ENCODE results near the gene DDOST.
"Not testable (repeated sequence)": the region's sequence is repeated elsewhere in the genome, so short reads cannot be mapped to it uniquely, and the experiment has no call there.

Gene DDOST

DNA sequence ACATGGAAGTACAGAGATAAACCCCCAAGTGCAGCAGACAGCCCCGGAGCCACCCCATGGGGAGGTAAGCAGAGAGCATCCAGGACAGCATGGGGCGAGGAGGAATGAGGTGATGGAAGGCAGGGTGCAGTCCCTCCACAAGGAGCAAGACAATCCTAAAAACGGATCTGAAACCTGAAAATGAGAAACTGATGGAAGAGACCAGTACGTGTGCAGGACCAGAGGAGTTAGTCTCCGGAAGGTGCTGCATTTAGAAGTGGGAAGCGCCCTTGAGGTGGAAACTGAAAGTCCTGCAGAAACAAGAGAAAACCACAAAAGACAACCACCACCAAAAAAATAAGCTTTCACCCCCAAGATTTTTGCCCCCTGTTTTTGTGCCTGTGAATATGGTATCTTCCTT, 17.4 kb upstream of the DDOST start:
- TF ChIP-seq, protein P1, sequence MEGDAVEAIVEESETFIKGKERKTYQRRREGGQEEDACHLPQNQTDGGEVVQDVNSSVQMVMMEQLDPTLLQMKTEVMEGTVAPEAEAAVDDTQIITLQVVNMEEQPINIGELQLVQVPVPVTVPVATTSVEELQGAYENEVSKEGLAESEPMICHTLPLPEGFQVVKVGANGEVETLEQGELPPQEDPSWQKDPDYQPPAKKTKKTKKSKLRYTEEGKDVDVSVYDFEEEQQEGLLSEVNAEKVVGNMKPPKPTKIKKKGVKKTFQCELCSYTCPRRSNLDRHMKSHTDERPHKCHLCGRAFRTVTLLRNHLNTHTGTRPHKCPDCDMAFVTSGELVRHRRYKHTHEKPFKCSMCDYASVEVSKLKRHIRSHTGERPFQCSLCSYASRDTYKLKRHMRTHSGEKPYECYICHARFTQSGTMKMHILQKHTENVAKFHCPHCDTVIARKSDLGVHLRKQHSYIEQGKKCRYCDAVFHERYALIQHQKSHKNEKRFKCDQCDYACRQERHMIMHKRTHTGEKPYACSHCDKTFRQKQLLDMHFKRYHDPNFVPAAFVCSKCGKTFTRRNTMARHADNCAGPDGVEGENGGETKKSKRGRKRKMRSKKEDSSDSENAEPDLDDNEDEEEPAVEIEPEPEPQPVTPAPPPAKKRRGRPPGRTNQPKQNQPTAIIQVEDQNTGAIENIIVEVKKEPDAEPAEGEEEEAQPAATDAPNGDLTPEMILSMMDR (IDR thresholded peaks at IDR 0.05; ENCODE audit: low read depth, low read length, poor library complexity, severe bottlenecking) = no peak
- no peak for TF ChIP-seq EZH2phosphoT487 (IDR thresholded peaks at IDR 0.05; ENCODE audit: borderline replicate concordance, low read length)
- Histone ChIP-seq H3K4me1 (ENCODE audit: control insufficient read depth, low read length) (peaks cover 21% of the 10 kb centered on the region), H3F3A (ENCODE audit: control insufficient read depth, insufficient read depth) (no peaks in the 10 kb centered on the region), H3K9me2 (replicated peaks; ENCODE audit: control insufficient read depth, low read length) (no peaks in the 10 kb centered on the region), H3K27ac (ENCODE audit: low read depth, low read length) (no peak overlapping the region), H4K20me1 (ENCODE audit: control insufficient read depth, insufficient read depth, low read depth, low read length) (no peaks in the 10 kb centered on the region), H3K27me3 (ENCODE audit: control insufficient read depth, low read length) (0 out of 2 replicates have a peak, but pooled peaks cover 3% of the 10 kb centered on the region), H3K79me2 (ENCODE audit: control insufficient read depth, low read length) (no peaks in the 10 kb centered on the region), H3K4me2 (ENCODE audit: low read length) (peak overlapping the region; percentile 43), H3K4me3 (ENCODE audit: low read length) (peak overlapping the region; percentile 46), H3K36me3 (ENCODE audit: control insufficient read depth, low read length) (no peaks in the 10 kb centered on the region), H3K9me3 (ENCODE audit: control insufficient read depth, insufficient read depth, low read length) (no peaks in the 10 kb centered on the region)

DNA sequence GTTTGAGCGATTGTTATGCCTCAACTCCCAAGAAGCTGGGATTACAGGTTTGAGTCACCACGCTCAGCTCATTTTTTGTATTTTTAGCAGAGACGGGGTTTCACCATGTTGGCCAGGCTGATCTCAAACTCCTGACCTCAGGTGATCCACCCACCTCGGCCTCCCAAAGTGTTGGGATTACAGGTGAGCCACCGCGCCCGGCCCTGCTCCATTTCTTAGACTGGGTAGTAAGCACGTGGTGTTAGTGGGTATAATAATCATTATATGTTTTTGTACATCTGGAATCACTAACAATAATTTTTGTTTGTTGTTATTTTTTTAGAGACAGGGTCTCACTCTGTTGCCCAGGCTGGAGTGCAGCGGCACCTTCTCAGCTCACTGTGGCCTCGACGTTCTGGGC, 12.5 kb upstream of the DDOST start:
- not testable (repeated sequence) for H3K4me3 ChIP-seq (ENCODE audit: low read length); H4K20me1 ChIP-seq (ENCODE audit: control insufficient read depth, insufficient read depth, low read depth, low read length); H3K4me1 ChIP-seq (ENCODE audit: control insufficient read depth, low read length); H3K4me2 ChIP-seq (ENCODE audit: low read length); H3K9me3 ChIP-seq (ENCODE audit: control insufficient read depth, insufficient read depth, low read length); H3K9me2 ChIP-seq (replicated peaks; ENCODE audit: control insufficient read depth, low read length); H3K79me2 ChIP-seq (ENCODE audit: control insufficient read depth, low read length); H3K36me3 ChIP-seq (ENCODE audit: control insufficient read depth, low read length); H3F3A ChIP-seq (ENCODE audit: control insufficient read depth, insufficient read depth); H3K27ac ChIP-seq (ENCODE audit: low read depth, low read length); H3K27me3 ChIP-seq (ENCODE audit: control insufficient read depth, low read length)

GRCh38 chr1:20672265-20672632, 11.1 kb upstream of the DDOST start:
- no peaks in the 10 kb centered on the region for H3K79me2 ChIP-seq (ENCODE audit: control insufficient read depth, low read length)
- no peaks in the 10 kb centered on the region for H3K4me1 ChIP-seq (ENCODE audit: control insufficient read depth, low read length)
- H3K4me2 ChIP-seq (ENCODE audit: low read length) = no peak overlapping the region
- no peak overlapping the region for H3K27ac ChIP-seq (ENCODE audit: low read depth, low read length)
- no peaks in the 10 kb centered on the region for H3F3A ChIP-seq (ENCODE audit: control insufficient read depth, insufficient read depth)
- TF ChIP-seq, protein P1 (IDR thresholded peaks at IDR 0.05; ENCODE audit: low read depth, low read length, poor library complexity, severe bottlenecking) = no peak
- TF ChIP-seq EZH2phosphoT487 (IDR thresholded peaks at IDR 0.05; ENCODE audit: borderline replicate concordance, low read length) = no peak
- no peaks in the 10 kb centered on the region for H3K9me3 ChIP-seq (ENCODE audit: control insufficient read depth, insufficient read depth, low read length)
- H3K9me2 ChIP-seq (replicated peaks; ENCODE audit: control insufficient read depth, low read length) = no peaks in the 10 kb centered on the region
- H3K36me3 ChIP-seq (ENCODE audit: control insufficient read depth, low read length) = no peaks in the 10 kb centered on the region
- no peak overlapping the region for H3K4me3 ChIP-seq (ENCODE audit: low read length)
- no peaks in the 10 kb centered on the region for H4K20me1 ChIP-seq (ENCODE audit: control insufficient read depth, insufficient read depth, low read depth, low read length)
- 0 out of 2 replicates have a peak, but pooled peaks cover 3% of the 10 kb centered on the region for H3K27me3 ChIP-seq (ENCODE audit: control insufficient read depth, low read length)

DNA sequence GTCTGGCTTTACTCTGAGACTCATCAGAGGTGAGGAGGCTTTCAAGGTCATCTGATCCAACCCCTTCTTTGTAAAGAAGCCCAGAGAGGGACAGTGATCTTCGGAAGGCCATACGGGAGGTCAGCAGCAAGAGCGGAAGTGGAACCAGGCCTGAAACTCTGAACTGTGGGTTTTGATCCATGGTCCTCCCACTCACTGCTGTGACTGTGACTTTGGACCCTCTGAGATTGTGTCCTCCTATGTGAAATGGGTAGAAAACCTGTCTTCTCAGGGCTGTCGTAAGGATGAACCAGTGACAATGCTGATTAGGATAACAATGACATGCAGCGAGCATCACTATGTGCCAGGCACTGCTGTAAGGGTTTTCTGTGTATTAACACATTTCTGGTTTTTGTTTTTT, 9.8 kb upstream of the DDOST start:
- no peak for TF ChIP-seq EZH2phosphoT487 (IDR thresholded peaks at IDR 0.05; ENCODE audit: borderline replicate concordance, low read length)
- TF ChIP-seq, protein P1 (IDR thresholded peaks at IDR 0.05; ENCODE audit: low read depth, low read length, poor library complexity, severe bottlenecking) = no peak
- 0 out of 2 replicates have a peak, but pooled peaks cover 2% of the 10 kb centered on the region for H3K9me3 ChIP-seq (ENCODE audit: control insufficient read depth, insufficient read depth, low read length)
- peaks cover 12% of the 10 kb centered on the region for H3K4me1 ChIP-seq (ENCODE audit: control insufficient read depth, low read length)
- no peaks in the 10 kb centered on the region for H3K9me2 ChIP-seq (replicated peaks; ENCODE audit: control insufficient read depth, low read length)
- no peak overlapping the region for H3K4me2 ChIP-seq (ENCODE audit: low read length)
- H4K20me1 ChIP-seq (ENCODE audit: control insufficient read depth, insufficient read depth, low read depth, low read length) = no peaks in the 10 kb centered on the region
- 0 out of 2 replicates have a peak, but pooled peaks cover 3% of the 10 kb centered on the region for H3K27me3 ChIP-seq (ENCODE audit: control insufficient read depth, low read length)
- H3K27ac ChIP-seq (ENCODE audit: low read depth, low read length) = no peak overlapping the region
- H3K4me3 ChIP-seq (ENCODE audit: low read length) = no peak overlapping the region
- no peaks in the 10 kb centered on the region for H3K36me3 ChIP-seq (ENCODE audit: control insufficient read depth, low read length)
- H3F3A ChIP-seq (ENCODE audit: control insufficient read depth, insufficient read depth) = no peaks in the 10 kb centered on the region
- H3K79me2 ChIP-seq (ENCODE audit: control insufficient read depth, low read length) = no peaks in the 10 kb centered on the region

Data from DOHH2 (cell line).